ENCODE results near the gene EVA1B. TPM values are rescaled to one million over a fixed set of nuclear protein-coding genes. Genes with fewer than 3 reads are reported as not detected.

The EVA1B gene
- total RNA-seq, 2 experiments from 2014 or later: 2.7 to 3.1 TPM

GRCh38 chr1:36346741-36347370, 23.4 kb upstream of the EVA1B start:
- intact Hi-C loops (cut with DNase I, micrococcal nuclease): no loop called here
- H3K36me3 Mint-ChIP-seq (ENCODE audit: low read depth): peaks cover 31% of the 10 kb centered on the region
- H3K9me3 Mint-ChIP-seq (ENCODE audit: low read depth): no peaks in the 10 kb centered on the region
- ChIA-PET POLR2A (no interaction called here), CTCF (interaction anchor here (0.6 to 1.6 kb wide), 3 partner anchors 22 to 83 kb away, joined by 3 to 4 read pairs (median 3); no protein-coding TSS in a partner anchor)
- H3K27me3 Mint-ChIP-seq: no peaks in the 10 kb centered on the region
- H3K27ac Mint-ChIP-seq: no peak overlapping the region
- DNase-seq (no peak), ATAC-seq (no peak)
- H3K4me1 Mint-ChIP-seq: peaks cover 36% of the 10 kb centered on the region
- H3K4me3 Mint-ChIP-seq: no peak overlapping the region

DNA sequence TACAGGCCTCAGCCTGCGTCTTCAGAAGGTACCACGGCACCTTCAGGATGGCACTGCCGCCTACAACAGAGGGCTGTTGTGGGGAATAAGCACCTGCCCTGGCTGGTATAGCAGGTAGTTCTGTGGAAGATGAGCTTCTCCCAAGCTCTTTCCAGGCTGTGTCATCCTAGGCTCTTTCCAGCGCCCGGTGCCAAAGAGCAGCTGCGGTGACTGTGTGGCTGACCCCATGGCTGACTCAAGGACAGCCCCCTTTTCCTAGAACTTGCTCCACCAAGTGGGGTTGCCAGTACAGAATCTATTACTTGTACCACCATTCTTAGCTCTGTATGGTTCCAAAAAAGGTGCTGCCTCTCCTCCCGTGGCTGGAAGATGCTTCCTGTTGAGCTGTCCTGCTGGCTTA, 21.9 kb upstream of the EVA1B start:
- DNase-seq (no peak), ATAC-seq (no peak)
- Mint-ChIP-seq H3K4me1 (peaks cover 22% of the 10 kb centered on the region), H3K9me3 (ENCODE audit: low read depth) (no peaks in the 10 kb centered on the region), H3K36me3 (ENCODE audit: low read depth) (peaks cover 32% of the 10 kb centered on the region), H3K27ac (no peak overlapping the region), H3K27me3 (no peaks in the 10 kb centered on the region), H3K4me3 (no peak overlapping the region)
- ChIA-PET POLR2A (no interaction called here), CTCF (interaction anchor here (1.0 to 4.2 kb wide), 2 partner anchors 68 to 78 kb away, joined by 3 to 45 read pairs; no protein-coding TSS in a partner anchor)
- intact Hi-C loops (cut with DNase I, micrococcal nuclease): no loop called here

DNA sequence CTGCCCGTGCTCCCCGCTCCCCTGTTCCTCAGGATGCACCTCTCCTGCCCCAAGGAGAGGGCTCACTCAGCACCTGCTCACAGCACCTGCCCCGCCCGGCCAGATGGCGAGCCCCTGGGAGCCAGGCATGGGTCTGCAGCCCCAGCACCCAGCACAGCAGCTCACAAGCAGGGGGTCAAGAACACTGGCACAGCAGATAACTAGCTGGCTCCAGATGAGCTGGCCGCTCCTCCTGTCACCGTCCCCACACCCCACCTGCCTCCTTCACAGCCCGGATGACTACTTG, 20.9 kb upstream of the EVA1B start:
- H3K4me3 Mint-ChIP-seq: no peak overlapping the region
- H3K9me3 Mint-ChIP-seq (ENCODE audit: low read depth): no peaks in the 10 kb centered on the region
- peaks cover 32% of the 10 kb centered on the region for H3K36me3 Mint-ChIP-seq (ENCODE audit: low read depth)
- ChIA-PET CTCF (interaction anchor here (0.5 to 4.8 kb wide), 5 partner anchors 12 to 653 kb away, joined by 3 to 45 read pairs (median 5); no protein-coding TSS in a partner anchor), POLR2A (no interaction called here)
- H3K27me3 Mint-ChIP-seq: no peaks in the 10 kb centered on the region
- peaks cover 15% of the 10 kb centered on the region for H3K4me1 Mint-ChIP-seq
- no peak for DNase-seq
- no peak for ATAC-seq
- intact Hi-C loops (cut with DNase I, micrococcal nuclease): no loop called here
- no peak overlapping the region for H3K27ac Mint-ChIP-seq

DNA sequence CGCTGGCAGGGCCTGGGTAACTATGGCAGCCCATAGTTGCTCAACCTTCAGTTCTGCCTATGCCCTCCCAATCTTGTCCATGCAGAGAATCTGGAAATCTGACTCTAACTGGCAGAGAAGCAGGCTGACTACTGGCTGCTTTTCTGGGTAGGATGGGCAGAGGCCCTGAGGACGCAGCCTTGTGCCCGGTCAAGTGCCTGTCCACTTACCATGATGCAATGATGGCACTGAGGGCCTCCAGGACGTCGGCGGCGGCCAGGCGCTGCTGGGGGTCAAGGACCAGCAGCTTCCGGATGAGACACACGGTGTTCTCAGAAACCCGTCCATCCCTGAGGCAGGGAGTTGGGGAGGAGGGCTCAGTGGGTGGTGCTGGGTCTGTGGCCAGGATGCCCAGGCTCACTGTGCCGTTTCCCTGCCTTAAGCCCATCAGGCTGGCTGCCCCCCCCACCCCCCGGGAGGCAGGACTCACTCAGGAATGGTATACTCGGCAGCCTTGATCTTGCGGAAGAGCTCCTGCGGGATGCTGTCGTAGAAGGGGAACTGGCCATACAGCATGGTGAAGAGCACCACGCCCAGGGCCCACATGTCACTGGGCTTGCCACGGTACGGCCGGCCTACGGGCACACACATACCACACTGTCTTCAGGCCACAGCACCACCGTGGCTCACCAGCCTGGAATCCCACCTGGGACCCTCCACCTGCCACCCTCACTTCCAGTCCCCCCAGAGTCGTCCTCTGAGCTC, 20.4 kb upstream of the EVA1B start:
- ChIA-PET POLR2A (no interaction called here), CTCF (interaction anchor here (0.5 to 4.8 kb wide), 11 partner anchors 9 to 654 kb away, joined by 3 to 45 read pairs (median 5); partner anchors contain the start of gene OSCP1)
- intact Hi-C loops (cut with DNase I, micrococcal nuclease): loop anchor here in 1 of 2 experiments (2.0 kb wide), 1 partner anchor 25 kb away; no protein-coding TSS in a partner anchor
- ATAC-seq (no peak), DNase-seq (no peak)
- Mint-ChIP-seq H3K9me3 (ENCODE audit: low read depth) (no peaks in the 10 kb centered on the region), H3K36me3 (ENCODE audit: low read depth) (peaks cover 32% of the 10 kb centered on the region), H3K4me1 (peaks cover 16% of the 10 kb centered on the region), H3K27ac (no peak overlapping the region), H3K27me3 (no peaks in the 10 kb centered on the region), H3K4me3 (no peak overlapping the region)

- CTCF ChIA-PET: interaction anchor here (0.5 to 4.8 kb wide), 30 partner anchors 8 to 1352 kb away, joined by 3 to 45 read pairs (median 4); partner anchors contain the start of genes OSCP1 and SH3D21
- POLR2A ChIA-PET: no interaction called here
- H3K4me1 Mint-ChIP-seq: peaks cover 20% of the 10 kb centered on the region
- no peaks in the 10 kb centered on the region for H3K9me3 Mint-ChIP-seq (ENCODE audit: low read depth)
- ATAC-seq: peak; percentile 88
- H3K27me3 Mint-ChIP-seq: no peaks in the 10 kb centered on the region
- intact Hi-C loops (cut with DNase I, micrococcal nuclease): loop anchor here (1.0 to 2.0 kb wide), 3 partner anchors 26 to 78 kb away; no protein-coding TSS in a partner anchor
- DNase-seq: peak; percentile 77
- no peak overlapping the region for H3K27ac Mint-ChIP-seq
- H3K4me3 Mint-ChIP-seq: no peak overlapping the region
- peaks cover 24% of the 10 kb centered on the region for H3K36me3 Mint-ChIP-seq (ENCODE audit: low read depth)
Observed at GRCh38 chr1:36342426-36343185, 19.2 kb upstream of the EVA1B start.

DNA sequence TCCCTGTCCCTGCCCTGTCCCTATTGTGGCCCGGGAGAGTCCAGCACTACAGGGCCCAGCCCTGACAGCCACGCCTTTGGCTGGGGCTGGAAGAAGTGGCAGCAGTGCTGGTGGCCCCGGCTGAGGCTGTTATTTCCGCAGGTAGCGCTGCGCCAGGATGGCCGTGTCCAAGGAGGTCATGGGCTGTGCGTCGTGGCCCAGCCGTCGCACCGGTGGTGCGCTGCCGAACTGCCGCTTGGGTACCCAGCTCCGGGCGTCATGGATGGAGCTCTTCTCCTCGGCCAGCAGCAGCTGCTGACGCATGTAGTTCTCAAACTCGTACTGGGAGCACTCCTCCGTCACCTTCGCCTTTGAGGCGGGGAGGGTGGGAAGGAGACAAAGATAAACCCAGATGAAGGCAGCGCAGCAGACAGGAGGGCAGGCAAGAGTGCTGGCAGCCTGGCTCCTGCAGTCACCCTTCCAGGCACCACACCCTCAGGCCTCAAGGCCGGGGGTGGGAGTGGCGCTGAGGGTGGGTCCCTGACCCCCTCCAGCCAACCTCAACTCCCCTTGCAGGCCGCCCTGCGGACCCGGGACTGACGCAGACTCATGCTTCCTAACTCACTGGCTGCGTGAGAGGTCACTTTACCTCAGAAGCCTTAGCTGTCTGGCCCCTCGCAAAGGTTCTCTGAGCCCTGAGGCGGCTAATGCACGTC, 18.3 kb upstream of the EVA1B start:
- POLR2A ChIA-PET: no interaction called here
- intact Hi-C loops (cut with DNase I, micrococcal nuclease): loop anchor here (1.0 to 2.0 kb wide), 3 partner anchors 27 to 79 kb away; no protein-coding TSS in a partner anchor

GRCh38 chr1:36339615-36340014, 16.2 kb upstream of the EVA1B start:
- ATAC-seq (no peak), DNase-seq (no peak)
- no peak overlapping the region for H3K27ac Mint-ChIP-seq
- H3K4me3 Mint-ChIP-seq: no peak overlapping the region
- POLR2A ChIA-PET: no interaction called here
- no peaks in the 10 kb centered on the region for H3K9me3 Mint-ChIP-seq (ENCODE audit: low read depth)
- H3K4me1 Mint-ChIP-seq: peaks cover 20% of the 10 kb centered on the region
- H3K36me3 Mint-ChIP-seq (ENCODE audit: low read depth): peaks cover 14% of the 10 kb centered on the region
- no peaks in the 10 kb centered on the region for H3K27me3 Mint-ChIP-seq
- CTCF ChIA-PET: no interaction called here
- intact Hi-C loops (cut with DNase I, micrococcal nuclease): no loop called here

More for the DNA sequence above, 18.3 kb upstream of the EVA1B start:
- no peaks in the 10 kb centered on the region for H3K27me3 Mint-ChIP-seq
- no peak overlapping the region for H3K4me3 Mint-ChIP-seq
- CTCF ChIA-PET: interaction anchor here (0.5 to 4.8 kb wide), 20 partner anchors 9 to 1353 kb away, joined by 3 to 45 read pairs (median 4); no protein-coding TSS in a partner anchor
- DNase-seq (no peak), ATAC-seq (no peak)
- H3K9me3 Mint-ChIP-seq (ENCODE audit: low read depth): no peaks in the 10 kb centered on the region
- peaks cover 20% of the 10 kb centered on the region for H3K4me1 Mint-ChIP-seq
- H3K27ac Mint-ChIP-seq: no peak overlapping the region
- H3K36me3 Mint-ChIP-seq (ENCODE audit: low read depth): peaks cover 18% of the 10 kb centered on the region

GRCh38 chr1:36339215-36339614, 15.8 kb upstream of the EVA1B start:
- POLR2A ChIA-PET: no interaction called here
- DNase-seq (no peak), ATAC-seq (no peak)
- Mint-ChIP-seq H3K4me3 (no peak overlapping the region), H3K9me3 (ENCODE audit: low read depth) (no peaks in the 10 kb centered on the region), H3K27ac (no peak overlapping the region), H3K4me1 (peaks cover 20% of the 10 kb centered on the region), H3K27me3 (no peaks in the 10 kb centered on the region), H3K36me3 (ENCODE audit: low read depth) (peaks cover 13% of the 10 kb centered on the region)
- intact Hi-C loops (cut with DNase I, micrococcal nuclease): no loop called here
- CTCF ChIA-PET: no interaction called here

DNA sequence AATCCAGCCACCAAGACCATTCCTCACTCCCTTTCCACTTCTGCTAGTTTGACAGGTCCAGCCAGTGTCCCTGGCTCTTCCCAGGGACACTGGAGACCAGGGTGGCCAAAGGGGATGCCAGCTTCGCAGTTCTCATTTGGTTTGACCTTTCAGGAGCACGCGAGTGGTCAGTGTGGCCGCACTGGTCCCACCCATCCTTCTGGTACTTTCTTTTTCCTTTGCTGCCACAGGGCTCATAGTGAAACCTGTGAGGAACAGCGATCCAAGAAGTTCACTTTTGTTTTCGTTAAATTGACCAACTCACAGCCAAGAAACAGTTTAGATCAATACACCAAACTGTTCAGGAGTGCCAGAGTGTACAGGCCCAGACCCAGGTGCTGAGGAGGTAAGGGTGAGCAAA, 14.4 kb upstream of the EVA1B start:
- no peak overlapping the region for H3K4me3 Mint-ChIP-seq
- intact Hi-C loops (cut with DNase I, micrococcal nuclease): no loop called here
- ATAC-seq (no peak), DNase-seq (no peak)
- peaks cover 9% of the 10 kb centered on the region for H3K36me3 Mint-ChIP-seq (ENCODE audit: low read depth)
- H3K4me1 Mint-ChIP-seq: peaks cover 12% of the 10 kb centered on the region
- POLR2A ChIA-PET: interaction anchor here (1.4 kb wide), 1 partner anchor 31 kb away, joined by 3 read pairs; the partner anchor contains the start of gene SH3D21
- no peaks in the 10 kb centered on the region for H3K9me3 Mint-ChIP-seq (ENCODE audit: low read depth)
- CTCF ChIA-PET: no interaction called here
- H3K27ac Mint-ChIP-seq: no peak overlapping the region
- H3K27me3 Mint-ChIP-seq: no peaks in the 10 kb centered on the region

DNA sequence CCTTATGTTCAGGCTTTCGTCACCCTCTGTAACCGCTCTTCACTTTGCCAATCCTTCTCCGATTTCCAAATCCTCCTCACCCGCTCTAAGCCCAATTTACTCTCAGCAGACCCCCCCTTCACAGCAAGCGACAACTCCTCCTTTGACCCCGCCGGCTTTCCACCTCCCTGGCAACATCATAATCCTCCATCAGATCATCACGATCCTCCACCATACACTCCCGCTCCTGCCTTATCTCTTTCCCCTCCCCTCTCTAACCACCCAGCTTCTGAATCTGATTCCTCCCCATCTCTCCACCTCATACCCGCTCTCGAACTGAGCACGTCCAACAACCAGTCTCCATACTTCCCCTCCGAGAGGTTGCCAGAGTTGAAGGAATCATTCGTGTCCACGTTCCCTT, 7.5 kb upstream of the EVA1B start:
- ChIA-PET POLR2A (no interaction called here), CTCF (interaction anchor here (1.4 kb wide), 1 partner anchor 18 kb away, joined by 4 read pairs; no protein-coding TSS in a partner anchor)
- Mint-ChIP-seq H3K27ac (no peak overlapping the region), H3K4me1 (no peaks in the 10 kb centered on the region), H3K27me3 (peaks cover 3% of the 10 kb centered on the region), H3K36me3 (ENCODE audit: low read depth) (no peaks in the 10 kb centered on the region), H3K9me3 (ENCODE audit: low read depth) (no peaks in the 10 kb centered on the region), H3K4me3 (no peak overlapping the region)
- no peak for DNase-seq
- no peak for ATAC-seq
- intact Hi-C loops (cut with DNase I, micrococcal nuclease): no loop called here

- no peak overlapping the region for H3K27ac Mint-ChIP-seq
- ATAC-seq: no peak
Observed at GRCh38 chr1:36329817-36330216, 6.4 kb upstream of the EVA1B start.

More at GRCh38 chr1:36329817-36330216, 6.4 kb upstream of the EVA1B start:
- ChIA-PET POLR2A (no interaction called here), CTCF (interaction anchor here (0.7 kb wide), 1 partner anchor 13 kb away, joined by 4 read pairs; no protein-coding TSS in a partner anchor)
- intact Hi-C loops (cut with DNase I, micrococcal nuclease): no loop called here
- Mint-ChIP-seq H3K27me3 (peaks cover 3% of the 10 kb centered on the region), H3K36me3 (ENCODE audit: low read depth) (no peaks in the 10 kb centered on the region), H3K9me3 (ENCODE audit: low read depth) (no peaks in the 10 kb centered on the region), H3K4me1 (no peaks in the 10 kb centered on the region), H3K4me3 (no peak overlapping the region)
- DNase-seq: no peak

Data from activated CD4-positive, alpha-beta T cell treated with anti-CD3 and anti-CD28 coated beads for 36 hours (primary cell).